Loucy (cell line): Measurements from ENCODE around the gene BCL2L2.

ENCODE experiments used
- CTCF ChIP-seq: fragments of 200-600 bp; sonication (generic); conservative IDR thresholded peaks from 2 replicates; pipeline ENCODE4 v1.5.1; 2014; ENCODE audit warnings: mild to moderate bottlenecking, antibody characterized with exemption, low read length
- EZH2phosphoT487 ChIP-seq: fragments of 200-600 bp; IDR thresholded peaks from 2 replicates; pipeline ENCODE4 v1.6.1; 2018; ENCODE audit warnings: antibody characterized with exemption, mild to moderate bottlenecking, moderate library complexity, borderline replicate concordance

- TF ChIP-seq EZH2phosphoT487, result no peak
- no peak for TF ChIP-seq CTCF
These were observed 41.6 kb downstream of the BCL2L2 start for GRCh38 chr14:23348297-23348655.
